ENCODE measurements around the gene UGT1A6.

DNA sequence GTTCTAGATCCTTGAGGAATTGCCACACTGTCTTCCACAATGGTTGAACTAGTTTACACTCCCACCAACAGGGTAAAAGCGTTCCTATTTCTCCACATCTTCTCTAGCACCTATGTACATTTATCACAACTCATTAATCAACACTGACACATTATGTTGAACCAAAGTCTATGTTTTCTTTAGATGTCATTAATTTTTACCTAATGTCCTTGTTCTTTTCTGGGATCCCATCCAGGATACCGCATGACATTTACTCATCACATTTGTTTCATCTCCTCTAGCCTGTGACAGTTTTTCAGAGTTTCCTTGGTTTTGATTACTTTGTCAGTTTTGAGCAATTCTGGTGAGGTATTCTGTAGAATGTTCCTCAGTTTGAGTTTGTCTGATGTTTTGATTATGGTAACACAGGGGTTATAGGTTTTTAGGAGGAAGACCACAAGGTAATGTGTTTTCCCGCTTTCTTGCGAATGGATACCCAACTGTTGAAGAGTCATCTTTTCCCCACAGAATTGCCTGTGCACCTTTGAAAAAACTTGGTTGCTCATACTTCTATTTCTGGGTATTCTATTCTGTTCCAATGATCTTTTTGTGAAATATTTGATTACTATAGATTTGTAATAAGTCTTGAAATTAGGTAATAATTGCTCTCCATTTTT, 24.0 kb upstream of the UGT1A6 start:
- TF ChIP-seq CTCF (conservative IDR thresholded peaks at IDR 0.05 in 1 of 2, IDR thresholded peaks at IDR 0.05 in 1 of 2; ENCODE audit: low read depth in 1 of 2, low read length in 2 of 2) (no peak), EZH2 (IDR thresholded peaks at IDR 0.05; ENCODE audit: low read length, missing control alignments) (no peak)

Data from fibroblast of lung (primary cell).